ENCODE results near the gene PLCXD3.
"Not testable (repeated sequence)": the region's sequence is repeated elsewhere in the genome, so short reads cannot be mapped to it uniquely, and the experiment has no call there.

Gene PLCXD3

GRCh38 chr5:41322826-41323225 is 187.6 kb downstream of the PLCXD3 start:
- H3K9me3 Mint-ChIP-seq, result peaks cover 0 to 17% of the 10 kb centered on the region in 2 donors
- ATAC-seq, H3K27ac Mint-ChIP-seq, DNase-seq, H3K4me1 Mint-ChIP-seq, H3K27me3 Mint-ChIP-seq, H3K4me3 Mint-ChIP-seq: not testable (repeated sequence)

GRCh38 chr5:41312478-41313060 is 197.8 kb downstream of the PLCXD3 start:
- no peak for ATAC-seq
- Mint-ChIP-seq H3K4me1 (no peaks in the 10 kb centered on the region), H3K4me3 (no peak overlapping the region), H3K27ac (no peak overlapping the region), H3K27me3 (no peaks in the 10 kb centered on the region), H3K9me3 (peaks cover 5 to 11% of the 10 kb centered on the region in 2 donors)
- DNase-seq, result no peak

- no peak overlapping the region for H3K27ac Mint-ChIP-seq
- DNase-seq, result no peak
- no peaks in the 10 kb centered on the region for H3K4me1 Mint-ChIP-seq
- H3K4me3 Mint-ChIP-seq, result no peak overlapping the region
- H3K9me3 Mint-ChIP-seq, result peaks cover 5 to 11% of the 10 kb centered on the region in 2 donors
- H3K27me3 Mint-ChIP-seq, result no peaks in the 10 kb centered on the region
- no peak for ATAC-seq
Observed at GRCh38 chr5:41312066-41312465, 198.3 kb downstream of the PLCXD3 start.

GRCh38 chr5:41309275-41309674 is 201.1 kb downstream of the PLCXD3 start:
- H3K27me3 Mint-ChIP-seq, result no peaks in the 10 kb centered on the region
- H3K4me1 Mint-ChIP-seq, result no peaks in the 10 kb centered on the region
- H3K27ac Mint-ChIP-seq, result no peak overlapping the region
- H3K4me3 Mint-ChIP-seq, result no peak overlapping the region
- DNase-seq, result no peak
- no peak for ATAC-seq
- H3K9me3 Mint-ChIP-seq, result peaks cover 5 to 11% of the 10 kb centered on the region in 2 donors

GRCh38 chr5:41306005-41306404 is 204.4 kb downstream of the PLCXD3 start:
- H3K27ac Mint-ChIP-seq, result no peak overlapping the region
- peaks cover 5 to 11% of the 10 kb centered on the region in 2 donors for H3K9me3 Mint-ChIP-seq
- H3K4me3 Mint-ChIP-seq, result no peak overlapping the region
- ATAC-seq (no peak), DNase-seq (no peak)
- no peaks in the 10 kb centered on the region for H3K27me3 Mint-ChIP-seq
- H3K4me1 Mint-ChIP-seq, result no peaks in the 10 kb centered on the region

GRCh38 chr5:41305056-41305455 is 205.3 kb downstream of the PLCXD3 start:
- no peak overlapping the region for H3K4me3 Mint-ChIP-seq
- H3K4me1 Mint-ChIP-seq, result no peaks in the 10 kb centered on the region
- H3K27me3 Mint-ChIP-seq, result no peaks in the 10 kb centered on the region
- H3K27ac Mint-ChIP-seq, result no peak overlapping the region
- DNase-seq (no peak), ATAC-seq (no peak)
- peaks cover 5 to 6% of the 10 kb centered on the region in 2 donors for H3K9me3 Mint-ChIP-seq

GRCh38 chr5:41296066-41296465 is 214.3 kb downstream of the PLCXD3 start:
- ATAC-seq, result no peak

GRCh38 chr5:41291323-41291722 is 219.1 kb downstream of the PLCXD3 start:
- ATAC-seq (no peak), DNase-seq (no peak)
- H3K4me1 Mint-ChIP-seq, result no peaks in the 10 kb centered on the region
- no peaks in the 10 kb centered on the region for H3K27me3 Mint-ChIP-seq
- H3K9me3 Mint-ChIP-seq, result peaks cover 0 to 12% of the 10 kb centered on the region in 2 donors
- no peak overlapping the region for H3K27ac Mint-ChIP-seq
- H3K4me3 Mint-ChIP-seq, result no peak overlapping the region

More at GRCh38 chr5:41296066-41296465, 214.3 kb downstream of the PLCXD3 start:
- H3K27me3 Mint-ChIP-seq, result no peaks in the 10 kb centered on the region
- no peak overlapping the region for H3K4me3 Mint-ChIP-seq
- H3K9me3 Mint-ChIP-seq, result no peaks in the 10 kb centered on the region
- no peak for DNase-seq
- H3K27ac Mint-ChIP-seq, result no peak overlapping the region
- H3K4me1 Mint-ChIP-seq, result no peaks in the 10 kb centered on the region

- Mint-ChIP-seq H3K4me3 (no peak overlapping the region), H3K27me3 (no peaks in the 10 kb centered on the region), H3K27ac (no peak overlapping the region), H3K4me1 (no peaks in the 10 kb centered on the region), H3K9me3 (peaks cover 0 to 12% of the 10 kb centered on the region in 2 donors)
- ATAC-seq (peak; percentile 23), DNase-seq (no peak)
Observed at GRCh38 chr5:41290810-41291209, 219.6 kb downstream of the PLCXD3 start.

GRCh38 chr5:41289970-41290464 is 220.4 kb downstream of the PLCXD3 start:
- peaks cover 0 to 12% of the 10 kb centered on the region in 2 donors for H3K9me3 Mint-ChIP-seq
- H3K27me3 Mint-ChIP-seq, result no peaks in the 10 kb centered on the region
- no peak for DNase-seq
- no peak overlapping the region for H3K4me3 Mint-ChIP-seq
- no peak for ATAC-seq
- no peaks in the 10 kb centered on the region for H3K4me1 Mint-ChIP-seq
- no peak overlapping the region for H3K27ac Mint-ChIP-seq

- Mint-ChIP-seq H3K4me1 (no peaks in the 10 kb centered on the region), H3K27ac (no peak overlapping the region), H3K27me3 (peaks cover 8% of the 10 kb centered on the region), H3K9me3 (peaks cover 0 to 17% of the 10 kb centered on the region in 2 donors), H3K4me3 (no peak overlapping the region)
- DNase-seq (no peak), ATAC-seq (no peak)
Observed at GRCh38 chr5:41286696-41287095, 223.7 kb downstream of the PLCXD3 start.

- Mint-ChIP-seq H3K9me3 (peaks cover 0 to 17% of the 10 kb centered on the region in 2 donors), H3K4me3 (no peak overlapping the region), H3K27me3 (peaks cover 13% of the 10 kb centered on the region), H3K4me1 (no peaks in the 10 kb centered on the region), H3K27ac (no peak overlapping the region)
- no peak for ATAC-seq
- no peak for DNase-seq
Observed at GRCh38 chr5:41286165-41286564, 224.2 kb downstream of the PLCXD3 start.

- no peaks in the 10 kb centered on the region for H3K4me1 Mint-ChIP-seq
- H3K27me3 Mint-ChIP-seq, result peaks cover 13% of the 10 kb centered on the region
- H3K9me3 Mint-ChIP-seq, result peaks cover 0 to 17% of the 10 kb centered on the region in 2 donors
- no peak overlapping the region for H3K4me3 Mint-ChIP-seq
- H3K27ac Mint-ChIP-seq, result no peak overlapping the region
- DNase-seq (no peak), ATAC-seq (no peak)
Observed at GRCh38 chr5:41284938-41285337, 225.5 kb downstream of the PLCXD3 start.

- H3K4me1 Mint-ChIP-seq, result no peaks in the 10 kb centered on the region
- no peak for DNase-seq
- no peak overlapping the region for H3K4me3 Mint-ChIP-seq
- H3K27me3 Mint-ChIP-seq, result peaks cover 13% of the 10 kb centered on the region
- no peak overlapping the region for H3K27ac Mint-ChIP-seq
- ATAC-seq, result no peak
- peaks cover 0 to 5% of the 10 kb centered on the region in 2 donors for H3K9me3 Mint-ChIP-seq
Observed at GRCh38 chr5:41281215-41281810, 229.1 kb downstream of the PLCXD3 start.

- Mint-ChIP-seq H3K9me3 (peaks cover 0 to 5% of the 10 kb centered on the region in 2 donors), H3K4me3 (no peak overlapping the region), H3K27me3 (peaks cover 13% of the 10 kb centered on the region), H3K4me1 (no peaks in the 10 kb centered on the region), H3K27ac (no peak overlapping the region)
- no peak for DNase-seq
- ATAC-seq, result no peak
Observed at GRCh38 chr5:41279040-41279439, 231.4 kb downstream of the PLCXD3 start.

- H3K4me1 Mint-ChIP-seq, result no peaks in the 10 kb centered on the region
- ATAC-seq (no peak), DNase-seq (no peak)
- H3K4me3 Mint-ChIP-seq, result no peak overlapping the region
- peaks cover 13% of the 10 kb centered on the region for H3K27me3 Mint-ChIP-seq
- H3K9me3 Mint-ChIP-seq, result no peaks in the 10 kb centered on the region
- no peak overlapping the region for H3K27ac Mint-ChIP-seq
Observed at GRCh38 chr5:41277476-41278245, 232.7 kb downstream of the PLCXD3 start.
